Right lobe of liver (tissue), 4 donors: ENCODE measurements around the gene ADGRL3.

Source experiments
- POLR2A ChIP-seq: fragments of 450-650 bp; IDR thresholded peaks from one replicate; pipeline ENCODE4 v1.6.1; 2017; ENCODE audit warnings: antibody characterized with exemption, mild to moderate bottlenecking
- TF ChIP-seq, protein P1 (sequence below), 4 donors: fragments of 200-600 bp in 3 of 4; fragments of 450-650 bp in 1 of 4; IDR thresholded peaks; one replicate each; pipeline versions ENCODE4 v1.5.1 to v1.8.0; 2016 to 2022; ENCODE audit warnings: antibody characterized with exemption in 4 of 4, mild to moderate bottlenecking in 2 of 4
- donor health status: DM: no; HTN: no; CAD: no.
- donor health status: DM: no; HTN: no; CAD: no.
- donor health status: DM: no; HTN: yes; CAD: no.

DNA sequence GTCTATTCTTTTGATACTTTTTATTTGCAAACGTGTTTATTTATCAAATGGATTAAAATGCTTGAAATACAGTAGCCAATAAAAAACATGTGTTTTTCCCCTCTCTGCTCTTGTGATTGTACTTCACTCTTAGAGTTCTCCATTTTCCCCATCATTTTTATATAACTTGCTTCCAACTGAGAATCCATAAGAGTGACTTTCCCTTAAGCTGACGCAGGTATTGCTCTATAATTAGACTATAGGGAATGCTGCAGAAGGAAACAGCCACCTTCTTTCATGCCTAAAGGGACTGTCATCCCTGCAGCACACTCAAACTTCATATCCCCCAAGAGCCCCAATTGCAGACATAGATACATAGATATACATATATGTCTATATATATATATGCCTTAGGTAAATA lies 456.9 kb downstream of the ADGRL3 start:
- TF ChIP-seq, protein P1, sequence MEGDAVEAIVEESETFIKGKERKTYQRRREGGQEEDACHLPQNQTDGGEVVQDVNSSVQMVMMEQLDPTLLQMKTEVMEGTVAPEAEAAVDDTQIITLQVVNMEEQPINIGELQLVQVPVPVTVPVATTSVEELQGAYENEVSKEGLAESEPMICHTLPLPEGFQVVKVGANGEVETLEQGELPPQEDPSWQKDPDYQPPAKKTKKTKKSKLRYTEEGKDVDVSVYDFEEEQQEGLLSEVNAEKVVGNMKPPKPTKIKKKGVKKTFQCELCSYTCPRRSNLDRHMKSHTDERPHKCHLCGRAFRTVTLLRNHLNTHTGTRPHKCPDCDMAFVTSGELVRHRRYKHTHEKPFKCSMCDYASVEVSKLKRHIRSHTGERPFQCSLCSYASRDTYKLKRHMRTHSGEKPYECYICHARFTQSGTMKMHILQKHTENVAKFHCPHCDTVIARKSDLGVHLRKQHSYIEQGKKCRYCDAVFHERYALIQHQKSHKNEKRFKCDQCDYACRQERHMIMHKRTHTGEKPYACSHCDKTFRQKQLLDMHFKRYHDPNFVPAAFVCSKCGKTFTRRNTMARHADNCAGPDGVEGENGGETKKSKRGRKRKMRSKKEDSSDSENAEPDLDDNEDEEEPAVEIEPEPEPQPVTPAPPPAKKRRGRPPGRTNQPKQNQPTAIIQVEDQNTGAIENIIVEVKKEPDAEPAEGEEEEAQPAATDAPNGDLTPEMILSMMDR (IDR thresholded peaks at IDR 0.05) = no peak
- TF ChIP-seq POLR2A = no peak
